Right atrium auricular region (tissue), 2 donors: ENCODE data around the gene COX6B2. TPM values are rescaled to one million over a fixed set of nuclear protein-coding genes. Genes with fewer than 3 reads are reported as not detected.
"Not testable (repeated sequence)": the region's sequence is repeated elsewhere in the genome, so short reads cannot be mapped to it uniquely, and the experiment has no call there.

ENCODE experiments used
- DNase-seq: peaks from one replicate; pipeline ENCODE4 v3.0.0-alpha.2; 2019; ENCODE audit warnings: low spot score
- H3K27ac ChIP-seq, 2 donors: fragments of 200-600 bp; sonication (generic); 1 replicate in 1 of 2; 2 replicates in 1 of 2; pipeline ENCODE4 v1.5.1; 2016 to 2019
- H3K27me3 ChIP-seq, 2 donors: fragments of 200-600 bp; sonication (generic); one replicate each; pipeline versions ENCODE4 v1.5.1 to v1.6.0; 2017 to 2019
- H3K36me3 ChIP-seq: fragments of 200-600 bp; sonication (generic); one replicate; pipeline ENCODE4 v1.5.1; 2016
- H3K4me1 ChIP-seq, 2 donors: fragments of 200-600 bp; sonication (generic); one replicate each; pipeline versions ENCODE4 v1.5.1 to v1.6.0; 2017 to 2019
- H3K4me3 ChIP-seq, 2 donors: fragments of 200-600 bp; sonication (generic); 1 replicate in 1 of 2; 2 replicates in 1 of 2; pipeline ENCODE4 v1.5.1; 2017 to 2019; ENCODE audit warnings: mild to moderate bottlenecking in 1 of 2, moderate library complexity in 1 of 2
- H3K9me3 ChIP-seq, 2 donors: fragments of 200-600 bp; sonication (generic); one replicate each; pipeline ENCODE4 v1.5.1; 2019
- total RNA-seq, 2 donors: library from RNA; depleted of rRNA; stranded (reverse); fragments of >200 nt; gene quantifications; one replicate each; pipeline ENCODE4 v1.1.0, GENCODE V29; 2016
- TF ChIP-seq, protein P1 (sequence below), 2 donors: fragments of 200-600 bp; sonication (generic); IDR thresholded peaks; one replicate each; pipeline ENCODE4 v1.5.1; 2019; ENCODE audit warnings: antibody characterized with exemption in 2 of 2

COX6B2 gene
- total RNA-seq, 2 donors from 2014 or later = not detected

DNA sequence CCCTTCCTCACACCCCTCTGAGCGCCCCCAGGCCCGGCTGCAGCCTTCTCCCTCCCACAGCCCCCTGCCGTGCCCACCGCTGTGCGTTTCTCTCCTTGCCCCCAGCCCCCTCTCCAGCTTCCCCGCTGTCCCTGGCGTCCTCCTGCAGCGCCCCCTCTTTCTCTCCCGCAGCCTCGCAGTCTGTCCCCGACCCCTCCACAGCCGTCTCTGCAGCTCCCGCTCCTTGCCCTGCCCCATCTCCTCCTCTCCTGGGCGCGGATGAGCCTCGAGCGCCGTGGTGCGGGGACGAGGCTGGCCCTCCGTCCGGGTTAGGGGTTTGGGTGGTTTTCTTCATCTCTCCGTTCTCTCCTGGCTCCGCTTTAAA, 13.8 kb downstream of the COX6B2 start:
- no peak for DNase-seq

GRCh38 chr19:55339889-55340783, 14.4 kb downstream of the COX6B2 start:
- peak overlapping the region; percentile 88 to 95 for H3K27ac ChIP-seq
- no peaks in the 10 kb centered on the region for H3K9me3 ChIP-seq
- no peaks in the 10 kb centered on the region for H3K27me3 ChIP-seq
- peaks cover 0 to 26% of the 10 kb centered on the region in 2 donors for H3K4me1 ChIP-seq
- peak overlapping the region; percentile 68 to 81 for H3K4me3 ChIP-seq
- DNase-seq = no peak
- H3K36me3 ChIP-seq = peaks cover 10% of the 10 kb centered on the region
- TF ChIP-seq, protein P1, sequence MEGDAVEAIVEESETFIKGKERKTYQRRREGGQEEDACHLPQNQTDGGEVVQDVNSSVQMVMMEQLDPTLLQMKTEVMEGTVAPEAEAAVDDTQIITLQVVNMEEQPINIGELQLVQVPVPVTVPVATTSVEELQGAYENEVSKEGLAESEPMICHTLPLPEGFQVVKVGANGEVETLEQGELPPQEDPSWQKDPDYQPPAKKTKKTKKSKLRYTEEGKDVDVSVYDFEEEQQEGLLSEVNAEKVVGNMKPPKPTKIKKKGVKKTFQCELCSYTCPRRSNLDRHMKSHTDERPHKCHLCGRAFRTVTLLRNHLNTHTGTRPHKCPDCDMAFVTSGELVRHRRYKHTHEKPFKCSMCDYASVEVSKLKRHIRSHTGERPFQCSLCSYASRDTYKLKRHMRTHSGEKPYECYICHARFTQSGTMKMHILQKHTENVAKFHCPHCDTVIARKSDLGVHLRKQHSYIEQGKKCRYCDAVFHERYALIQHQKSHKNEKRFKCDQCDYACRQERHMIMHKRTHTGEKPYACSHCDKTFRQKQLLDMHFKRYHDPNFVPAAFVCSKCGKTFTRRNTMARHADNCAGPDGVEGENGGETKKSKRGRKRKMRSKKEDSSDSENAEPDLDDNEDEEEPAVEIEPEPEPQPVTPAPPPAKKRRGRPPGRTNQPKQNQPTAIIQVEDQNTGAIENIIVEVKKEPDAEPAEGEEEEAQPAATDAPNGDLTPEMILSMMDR (IDR thresholded peaks at IDR 0.05) = no peak

More for the DNA sequence above, 13.8 kb downstream of the COX6B2 start:
- peaks cover 10% of the 10 kb centered on the region for H3K36me3 ChIP-seq
- H3K27ac ChIP-seq = peak overlapping the region; percentile 88 to 95
- no peaks in the 10 kb centered on the region for H3K27me3 ChIP-seq
- H3K4me3 ChIP-seq = peak overlapping the region; percentile 68 to 81
- peaks cover 0 to 30% of the 10 kb centered on the region in 2 donors for H3K4me1 ChIP-seq
- H3K9me3 ChIP-seq = no peaks in the 10 kb centered on the region
- TF ChIP-seq, protein P1 (IDR thresholded peaks at IDR 0.05) = peak in 1 of 2 donors; percentile 25

DNA sequence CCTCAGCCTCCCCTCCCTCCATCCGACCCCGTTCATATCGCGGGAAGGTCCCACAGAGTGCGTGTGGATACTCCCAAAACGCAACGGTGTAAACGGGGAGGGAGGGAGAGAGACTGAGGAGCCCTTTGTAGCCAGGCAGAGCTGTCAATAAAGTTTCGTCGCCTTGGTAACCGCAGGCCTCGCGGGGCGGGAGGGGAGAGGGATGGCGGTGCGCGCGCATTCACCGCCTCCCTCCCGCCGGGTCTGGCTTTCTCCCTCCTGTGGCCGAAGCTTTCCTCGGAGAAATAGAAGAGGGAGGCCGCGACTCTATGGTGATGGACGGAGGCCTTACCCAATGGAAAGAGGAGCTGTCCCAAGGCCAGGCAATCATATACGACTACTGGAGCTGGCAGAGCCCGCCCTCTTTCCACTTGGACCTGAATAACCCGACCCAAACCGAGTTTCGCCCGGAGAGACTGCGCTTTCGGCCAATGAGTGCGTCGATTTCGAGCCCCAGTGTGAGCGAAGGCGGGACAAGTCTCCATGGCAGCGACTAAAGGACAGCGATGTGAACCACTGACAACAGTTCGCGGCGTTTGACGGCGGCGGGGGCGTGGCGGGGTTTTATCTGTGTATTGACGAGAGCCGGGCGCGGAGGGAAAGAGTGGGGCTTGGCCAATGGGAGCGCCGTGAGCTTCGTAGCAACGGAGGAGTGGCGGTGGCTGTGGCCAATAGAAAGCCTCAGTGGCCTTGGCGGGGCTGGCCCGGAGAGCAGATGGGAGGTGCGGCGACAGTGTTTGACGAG, 15.2 kb downstream of the COX6B2 start, which contains the start of gene KMT5C:
TSS of gene KMT5C (plus strand) at position 772 of the 784 bp plus-strand sequence. CDS start 2,061 bp downstream, outside the sequence.
- Histone ChIP-seq H3K9me3 (no peaks in the 10 kb centered on the region), H3K27me3 (no peaks in the 10 kb centered on the region), H3K4me1 (peaks cover 0 to 26% of the 10 kb centered on the region in 2 donors), H3K27ac (peak within 1 kb of the TSS; percentile 94 to 95), H3K4me3 (peak within 1 kb of the TSS; percentile 68 to 81), H3K36me3 (peaks cover 10% of the 10 kb centered on the region)
- TF ChIP-seq, protein P1 (IDR thresholded peaks at IDR 0.05) = peak in 1 of 2 donors; percentile 21
- DNase-seq = peak; percentile 100

GRCh38 chr19:55336101-55336500, 18.4 kb downstream of the COX6B2 start:
- Histone ChIP-seq H3K9me3 (no peaks in the 10 kb centered on the region), H3K27ac (no peak overlapping the region), H3K27me3 (no peaks in the 10 kb centered on the region), H3K4me1 (peaks cover 0 to 21% of the 10 kb centered on the region in 2 donors), H3K4me3 (no peak overlapping the region), H3K36me3 (no peaks in the 10 kb centered on the region)
- DNase-seq = no peak
- TF ChIP-seq, protein P1 (IDR thresholded peaks at IDR 0.05) = no peak

DNA sequence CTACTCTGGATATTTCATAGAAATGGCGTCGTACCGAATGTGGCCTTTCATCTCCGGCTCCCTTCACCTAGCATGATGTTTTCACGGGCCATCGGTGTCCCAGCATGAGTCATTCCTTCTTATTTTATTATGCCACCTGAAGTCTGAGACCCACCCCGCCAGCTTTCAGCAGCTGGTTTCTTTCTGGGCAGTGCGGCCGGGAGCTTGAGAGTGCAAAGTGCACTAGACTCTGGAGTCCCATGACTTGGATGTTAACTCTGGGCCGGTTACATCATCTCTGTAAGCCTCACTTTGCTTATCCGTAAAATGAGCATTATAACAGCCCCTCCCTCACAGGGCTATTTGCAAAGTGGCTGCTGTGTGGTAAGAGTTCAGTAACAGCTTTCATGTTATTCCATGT, 20.6 kb downstream of the COX6B2 start:
- no peak overlapping the region for H3K4me3 ChIP-seq
- no peaks in the 10 kb centered on the region for H3K36me3 ChIP-seq
- peaks cover 0 to 8% of the 10 kb centered on the region in 2 donors for H3K4me1 ChIP-seq
- no peak overlapping the region for H3K27ac ChIP-seq
- no peak for DNase-seq
- H3K27me3 ChIP-seq = no peaks in the 10 kb centered on the region
- TF ChIP-seq, protein P1 (IDR thresholded peaks at IDR 0.05) = no peak
- H3K9me3 ChIP-seq = no peaks in the 10 kb centered on the region

- H3K27me3 ChIP-seq, H3K9me3 ChIP-seq, H3K4me1 ChIP-seq, DNase-seq, H3K4me3 ChIP-seq, H3K27ac ChIP-seq, H3K36me3 ChIP-seq: not testable (repeated sequence)
Measured at GRCh38 chr19:55329791-55330190, 24.7 kb downstream of the COX6B2 start.

- H3K4me1 ChIP-seq, H3K27me3 ChIP-seq, H3K9me3 ChIP-seq, H3K4me3 ChIP-seq, DNase-seq, H3K36me3 ChIP-seq, H3K27ac ChIP-seq: not testable (repeated sequence)
Measured at GRCh38 chr19:55328774-55329318, 25.7 kb downstream of the COX6B2 start.
